Adipose tissue (tissue), 3 donors: ENCODE results near the gene ACACA. TPM values are rescaled to one million over a fixed set of nuclear protein-coding genes. Genes with fewer than 3 reads are reported as not detected.

Experiments
- H3K27ac ChIP-seq: one replicate; pipeline ENCODE4 v1.5.1; 2013; ENCODE audit warnings: low read depth, low read length
- WGBS, 3 donors: extraction: QIAGEN DNeasy Blood & Tissue Kit; methylation state at CpG; one replicate each; pipeline ENCODE4 v1.1.7; 2013; 5-methylcytosine and 5-hydroxymethylcytosine counted together
- polyA plus RNA-seq, 3 donors: library from polyadenylated mRNA; stranded (reverse); fragments of 200-250 nt; gene quantifications; one replicate each; pipeline ENCODE4 v1.2.3, GENCODE V29; 2013
- donor health status: healthy with polysubstance abuse.
- donor health status: Bipolar disorder and iron deficiency.
- donor health status: healthy.

ACACA gene
- polyA plus RNA-seq, 3 donors = 9.5 to 40.2 (median 26.5) TPM

GRCh38 chr17:37213927-37214326, 192.7 kb downstream of the ACACA start:
- 84 to 91% (median 88%) methylated on average over 2 of the region's 2 CpGs for WGBS, 3 donors

GRCh38 chr17:37212179-37212578, 194.5 kb downstream of the ACACA start:
- H3K27ac ChIP-seq = no peak overlapping the region
- WGBS, 3 donors = 73 to 84% (median 81%) methylated on average over 2 of the region's 2 CpGs

More at GRCh38 chr17:37213927-37214326, 192.7 kb downstream of the ACACA start:
- no peak overlapping the region for H3K27ac ChIP-seq

GRCh38 chr17:37211136-37211535, 195.5 kb downstream of the ACACA start:
- 49 to 82% (median 58%) methylated on average over 2 of the region's 2 CpGs for WGBS, 3 donors
- H3K27ac ChIP-seq = no peak overlapping the region

DNA sequence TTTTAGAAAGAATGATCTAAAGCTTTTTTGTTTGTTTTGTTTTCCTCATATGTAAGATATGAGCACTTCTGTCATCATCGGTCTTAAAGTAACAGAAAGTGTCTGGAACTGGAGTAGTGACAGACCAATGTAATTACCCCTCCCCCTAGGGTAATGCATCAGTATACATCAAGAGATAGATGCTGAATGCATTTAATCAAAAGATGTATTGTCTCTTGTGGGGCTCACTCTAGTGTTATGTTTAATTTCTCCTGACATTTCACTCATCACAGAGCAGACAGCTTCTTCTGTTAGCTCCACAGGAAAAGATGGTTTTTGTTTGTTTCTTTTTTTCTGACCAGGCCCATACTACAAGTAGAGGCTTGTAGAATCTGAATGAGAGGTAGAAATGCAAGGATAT, 199.5 kb downstream of the ACACA start:
- H3K27ac ChIP-seq = no peak overlapping the region
- 92 to 97% (median 95%) methylated on average over 1 of the region's 1 CpG for WGBS, 3 donors

- H3K27ac ChIP-seq = no peak overlapping the region
Measured at GRCh38 chr17:37206299-37206698, 200.3 kb downstream of the ACACA start.

DNA sequence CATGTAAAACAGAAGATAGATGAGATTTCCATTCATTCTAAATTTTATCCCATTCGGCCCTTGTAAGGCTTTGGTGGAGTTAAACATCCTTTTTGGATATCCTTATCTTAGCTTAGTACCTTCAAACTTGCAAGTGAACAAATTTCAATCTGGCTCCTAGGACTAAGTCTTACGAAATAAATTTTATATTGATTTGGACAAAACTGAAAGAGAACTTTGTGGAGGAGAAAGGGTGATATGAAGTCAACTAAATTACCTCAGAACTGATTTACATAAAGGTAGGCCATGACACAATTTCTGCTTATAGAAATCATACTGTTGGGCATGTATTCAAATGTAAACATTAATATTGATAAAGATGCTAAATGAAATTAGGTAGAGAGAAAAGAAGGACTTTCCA, 206.1 kb downstream of the ACACA start:
- WGBS, 3 donors = 83 to 96% (median 90%) methylated on average over 2 of the region's 2 CpGs

DNA sequence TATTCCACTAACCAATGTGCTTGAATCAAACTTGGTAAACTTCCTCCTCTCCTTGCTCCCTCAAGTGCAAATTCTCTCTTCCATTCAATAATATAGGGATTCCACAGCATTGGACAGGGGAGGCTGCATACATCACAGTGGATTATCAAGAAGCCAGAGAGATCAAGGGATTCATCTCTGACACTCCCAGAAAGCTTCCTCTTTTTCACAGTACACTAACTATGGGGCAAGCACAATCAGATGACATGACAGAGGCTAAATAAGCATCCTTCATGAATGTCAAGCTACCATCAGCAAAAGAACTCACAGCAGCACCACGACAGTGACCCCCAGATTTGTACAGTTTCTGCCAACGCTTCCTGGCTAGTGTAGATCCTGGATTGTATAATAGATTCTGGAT, 209.3 kb downstream of the ACACA start:
- 90 to 94% (median 93%) methylated on average over 2 of the region's 2 CpGs for WGBS, 3 donors
- H3K27ac ChIP-seq = no peak overlapping the region

More for the DNA sequence above, 206.1 kb downstream of the ACACA start:
- no peak overlapping the region for H3K27ac ChIP-seq

DNA sequence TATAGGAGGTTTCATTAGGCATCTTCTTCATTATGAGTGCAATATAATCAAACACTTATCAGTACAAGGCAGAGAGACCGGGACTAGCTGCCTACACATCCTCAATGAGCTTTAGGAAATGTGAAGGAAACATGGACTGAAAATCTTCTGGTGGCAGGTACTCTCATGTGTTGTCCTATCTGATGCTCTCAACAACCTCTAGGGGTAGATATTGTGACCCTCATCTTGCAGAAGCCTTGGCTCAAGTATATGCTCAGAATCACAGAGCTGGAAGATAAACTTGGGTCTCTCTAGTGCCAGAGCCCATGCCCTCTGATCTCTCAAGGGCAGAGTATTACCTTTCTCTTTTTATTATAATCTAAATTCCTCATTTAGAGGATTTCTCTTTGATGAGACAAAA, 212.4 kb downstream of the ACACA start:
- 98 to 100% (median 100%) methylated on average over 1 of the region's 1 CpG for WGBS, 3 donors
- no peak overlapping the region for H3K27ac ChIP-seq

- no peak overlapping the region for H3K27ac ChIP-seq
- 96 to 100% (median 97%) methylated on average over 2 of the region's 2 CpGs for WGBS, 3 donors
Measured at GRCh38 chr17:37191219-37191618, 215.4 kb downstream of the ACACA start.

GRCh38 chr17:37190493-37190892, 216.1 kb downstream of the ACACA start:
- H3K27ac ChIP-seq = no peak overlapping the region

DNA sequence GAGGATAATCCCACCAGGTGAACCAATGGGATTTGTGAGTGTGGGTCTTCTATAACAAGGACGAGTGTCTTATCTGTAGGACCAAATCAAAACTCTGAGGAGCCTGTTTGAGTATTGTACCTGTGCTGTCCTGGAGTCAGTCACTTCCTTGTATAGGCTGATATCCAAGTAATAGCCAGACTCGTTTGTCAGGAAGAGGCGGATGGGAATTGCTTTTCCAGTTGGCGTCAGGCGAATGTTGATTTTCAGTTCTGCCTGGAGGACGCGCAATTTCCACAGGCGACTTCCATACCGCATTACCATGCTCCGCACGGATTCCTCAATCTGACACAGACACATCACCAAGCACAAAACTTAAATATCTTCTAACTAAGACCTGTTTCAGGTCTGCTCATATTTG, 218.5 kb downstream of the ACACA start:
- WGBS, 3 donors = 91 to 94% (median 92%) methylated on average over 11 of the region's 11 CpGs
- no peak overlapping the region for H3K27ac ChIP-seq

- H3K27ac ChIP-seq = no peak overlapping the region
- WGBS, 3 donors = 81 to 87% (median 83%) methylated on average over 3 of the region's 3 CpGs
Measured at GRCh38 chr17:37187262-37187661, 219.4 kb downstream of the ACACA start.

DNA sequence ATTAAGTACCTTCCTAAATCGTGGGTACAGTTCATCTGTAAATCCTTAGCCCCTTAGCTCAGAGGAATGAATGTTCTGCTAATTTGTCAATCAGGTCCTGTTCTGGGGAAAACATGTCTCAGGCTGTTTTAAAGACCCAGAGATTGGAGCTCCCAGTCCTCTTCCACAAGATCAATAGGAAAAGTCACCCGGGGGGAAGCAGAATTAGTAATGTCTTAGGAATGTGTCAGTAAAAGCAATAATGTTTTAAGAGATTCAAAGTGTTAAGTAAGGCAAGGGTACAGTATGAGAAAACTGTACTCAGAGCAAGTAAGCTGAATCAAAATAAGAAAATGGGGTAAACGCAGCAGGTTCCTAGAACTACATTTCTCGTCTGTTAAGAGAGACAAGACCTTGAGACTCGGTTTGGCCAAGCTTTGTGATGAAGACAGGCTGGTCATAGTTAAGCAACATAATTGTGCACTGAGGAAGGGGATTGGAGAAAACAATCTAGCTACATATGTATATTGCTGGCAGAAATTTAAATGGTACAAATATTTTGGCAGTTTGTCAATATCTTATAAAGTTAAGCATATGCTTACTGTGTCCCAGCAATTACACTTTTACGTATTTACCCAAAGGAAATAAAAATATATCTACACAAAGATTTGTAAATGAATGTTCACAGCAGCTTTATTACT, 223.7 kb downstream of the ACACA start:
- 83 to 90% (median 88%) methylated on average over 6 of the region's 6 CpGs for WGBS, 3 donors

DNA sequence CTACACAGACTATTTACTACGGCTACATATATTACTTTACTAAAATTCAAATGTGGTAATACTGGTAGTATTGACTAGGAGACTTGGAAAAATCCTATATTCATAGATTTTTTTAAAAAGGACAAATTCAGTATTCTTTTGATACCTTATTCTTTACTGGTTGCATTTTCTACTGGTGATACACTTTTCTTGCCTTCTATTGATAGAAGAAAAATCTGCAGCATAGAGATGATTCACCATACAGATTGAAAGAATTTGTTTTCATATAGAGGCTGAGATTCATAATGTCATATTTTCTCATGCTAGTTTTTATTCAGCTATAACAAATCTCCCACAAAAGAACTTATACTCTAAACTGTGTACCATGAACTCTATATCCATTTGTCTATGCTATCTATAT, 226.3 kb downstream of the ACACA start:
- H3K27ac ChIP-seq = no peak overlapping the region
- 89 to 99% (median 94%) methylated on average over 1 of the region's 1 CpG for WGBS, 3 donors

More for the DNA sequence above, 223.7 kb downstream of the ACACA start:
- H3K27ac ChIP-seq = no peak overlapping the region

GRCh38 chr17:37179893-37180292, 226.7 kb downstream of the ACACA start:
- 90 to 94% (median 93%) methylated on average over 1 of the region's 1 CpG for WGBS, 3 donors
- no peak overlapping the region for H3K27ac ChIP-seq

DNA sequence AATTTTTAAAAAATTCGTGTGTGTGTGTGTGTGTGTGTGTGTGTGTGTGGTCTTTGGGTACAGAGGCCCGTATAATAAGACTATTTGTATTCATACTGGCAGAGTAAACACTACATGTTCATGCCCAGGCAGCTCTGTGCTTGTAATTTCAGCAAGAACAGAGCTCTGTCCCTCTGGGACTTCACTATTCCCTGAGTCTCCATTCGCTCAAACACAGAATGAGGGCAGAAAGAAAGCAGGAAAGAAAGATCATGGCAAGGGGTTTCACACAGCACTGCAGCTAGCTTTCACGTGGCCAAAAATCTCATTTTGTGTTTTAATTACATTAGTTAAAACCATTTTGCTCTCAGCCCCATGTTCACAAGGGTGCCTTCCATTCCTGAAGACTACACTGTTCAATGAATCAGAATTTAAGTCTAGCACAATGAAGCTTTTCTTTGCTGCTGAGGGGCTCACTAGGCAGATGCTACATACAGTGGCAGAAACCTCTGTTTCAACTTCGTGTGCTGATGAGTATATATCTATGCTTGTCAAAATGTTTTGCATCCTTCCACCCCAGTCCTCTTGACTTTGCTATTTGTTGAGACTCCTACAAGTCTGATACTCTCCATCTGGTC, 229.3 kb downstream of the ACACA start:
- 56 to 67% (median 57%) methylated on average over 5 of the region's 5 CpGs for WGBS, 3 donors

DNA sequence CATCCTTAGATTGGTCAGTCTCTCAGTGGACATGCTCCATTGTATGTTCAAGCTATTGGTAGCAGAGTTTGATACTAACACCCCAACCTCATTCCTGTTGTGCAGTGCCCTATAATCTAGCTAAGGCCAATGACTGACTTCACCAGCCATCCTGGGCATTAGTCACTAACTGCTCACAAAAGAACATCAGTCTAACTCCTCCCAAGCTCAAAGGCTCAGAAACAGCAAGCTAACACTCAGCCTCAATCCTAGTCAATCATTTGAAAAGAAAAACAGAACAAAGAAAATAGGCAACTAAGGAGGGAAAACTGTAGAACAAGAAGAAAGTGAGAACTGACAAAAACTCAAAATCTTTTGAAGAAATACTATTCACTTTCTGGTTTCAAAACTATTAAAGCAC, 229.9 kb downstream of the ACACA start:
- no peak overlapping the region for H3K27ac ChIP-seq

More for the DNA sequence above, 229.3 kb downstream of the ACACA start:
- no peak overlapping the region for H3K27ac ChIP-seq

GRCh38 chr17:37174205-37174604, 232.4 kb downstream of the ACACA start:
- no peak overlapping the region for H3K27ac ChIP-seq
- WGBS, 3 donors = 94 to 97% (median 96%) methylated on average over 5 of the region's 5 CpGs

- WGBS, 3 donors = 83 to 90% (median 84%) methylated on average over 2 of the region's 2 CpGs
- no peak overlapping the region for H3K27ac ChIP-seq
Measured at GRCh38 chr17:37170881-37171425, 235.7 kb downstream of the ACACA start.
